ENCODE data around the gene HNF4A.

HNF4A gene

GRCh38 chr20:44392776-44393607 is 37.5 kb downstream of the HNF4A start:
- DNase-seq: no peak

- no peak for DNase-seq
Observed at GRCh38 chr20:44393608-44394451, 38.3 kb downstream of the HNF4A start.

- no peak for DNase-seq
Observed at GRCh38 chr20:44394452-44394701, 38.9 kb downstream of the HNF4A start.

GRCh38 chr20:44394702-44395460 is 39.4 kb downstream of the HNF4A start:
- no peak for DNase-seq

GRCh38 chr20:44395461-44396340 is 40.2 kb downstream of the HNF4A start:
- no peak for DNase-seq

GRCh38 chr20:44396369-44397130 is 41.1 kb downstream of the HNF4A start:
- no peak for DNase-seq

- DNase-seq: no peak
Observed at GRCh38 chr20:44398335-44398734, 42.8 kb downstream of the HNF4A start.

- no peak for DNase-seq
Observed at GRCh38 chr20:44399446-44399845, 43.9 kb downstream of the HNF4A start.

GRCh38 chr20:44400671-44400969 is 45.1 kb downstream of the HNF4A start:
- DNase-seq: no peak

GRCh38 chr20:44400970-44401769 is 45.7 kb downstream of the HNF4A start:
- no peak for DNase-seq

GRCh38 chr20:44401770-44402390 is 46.4 kb downstream of the HNF4A start:
- no peak for DNase-seq

GRCh38 chr20:44402391-44403193 is 47.1 kb downstream of the HNF4A start:
- no peak for DNase-seq

- no peak for DNase-seq
Observed at GRCh38 chr20:44403194-44404112, 48.0 kb downstream of the HNF4A start.

- no peak for DNase-seq
Observed at GRCh38 chr20:44404204-44405181, 49.0 kb downstream of the HNF4A start.

GRCh38 chr20:44405257-44405656 is 49.8 kb downstream of the HNF4A start:
- DNase-seq: no peak

- DNase-seq: no peak
Observed at GRCh38 chr20:44405785-44406571, 50.5 kb downstream of the HNF4A start.

Measured in inflammatory macrophage treated with lipopolysaccharide for 1 hour (primary cell).